ENCODE results near the gene HOXA3.

Gene HOXA3

GRCh38 chr7:27154901-27155815, 2.8 kb upstream of the HOXA3 start:
- no peak for DNase-seq

- no peak for DNase-seq
These were observed 2.0 kb upstream of the HOXA3 start for GRCh38 chr7:27154369-27154768.

GRCh38 chr7:27153526-27153925, 1.1 kb upstream of the HOXA3 start:
- no peak for DNase-seq

GRCh38 chr7:27152816-27153442, 546 bp upstream of the HOXA3 start:
- no peak for DNase-seq

GRCh38 chr7:27151341-27151930, 947 bp downstream of the HOXA3 start:
- DNase-seq: no peak

- peak; percentile 84 for DNase-seq
These were observed 1.6 kb downstream of the HOXA3 start for GRCh38 chr7:27150568-27151340.

GRCh38 chr7:27149842-27150567, 2.4 kb downstream of the HOXA3 start:
- DNase-seq: no peak

- DNase-seq: no peak
These were observed 3.4 kb downstream of the HOXA3 start for GRCh38 chr7:27148756-27149641.

- DNase-seq: no peak
These were observed 4.2 kb downstream of the HOXA3 start for GRCh38 chr7:27148031-27148755.

- DNase-seq: no peak
These were observed 5.0 kb downstream of the HOXA3 start, which contains the start of gene HOXA6 for GRCh38 chr7:27147199-27148030. Gene HOXA6 (minus strand): TSS chr7:27147774. CDS start chr7:27147749, 25 bp downstream.

- no peak for DNase-seq
These were observed 5.7 kb downstream of the HOXA3 start for GRCh38 chr7:27146491-27147198.

GRCh38 chr7:27145914-27146412, 6.4 kb downstream of the HOXA3 start:
- DNase-seq: no peak

GRCh38 chr7:27145165-27145913, 7.0 kb downstream of the HOXA3 start:
- no peak for DNase-seq

GRCh38 chr7:27144781-27145164, 7.6 kb downstream of the HOXA3 start:
- DNase-seq: no peak

- DNase-seq: no peak
These were observed 8.2 kb downstream of the HOXA3 start for GRCh38 chr7:27143950-27144780.

GRCh38 chr7:27143023-27143949, 9.1 kb downstream of the HOXA3 start, which contains the start of gene HOXA5:
Gene HOXA5 (minus strand): TSS chr7:27143681. CDS start chr7:27143607, 74 bp downstream.
- DNase-seq: peak; percentile 54
